22Rv1 (cell line): ENCODE data around the gene RNF144B.

ENCODE experiments used
- H3K27ac ChIP-seq: fragments of 450-650 bp; 2 replicates; pipeline ENCODE4 v1.5.1; 2017
- CTCF ChIP-seq: fragments of 450-650 bp; IDR thresholded peaks from 2 replicates; pipeline ENCODE4 v1.5.1; 2017; ENCODE audit warnings: mild to moderate bottlenecking
- ZFX ChIP-seq: fragments of 450-650 bp; IDR thresholded peaks from 2 replicates; pipeline ENCODE4 v1.6.1; 2017; ENCODE audit warnings: antibody characterized with exemption, borderline replicate concordance

The RNF144B gene

DNA sequence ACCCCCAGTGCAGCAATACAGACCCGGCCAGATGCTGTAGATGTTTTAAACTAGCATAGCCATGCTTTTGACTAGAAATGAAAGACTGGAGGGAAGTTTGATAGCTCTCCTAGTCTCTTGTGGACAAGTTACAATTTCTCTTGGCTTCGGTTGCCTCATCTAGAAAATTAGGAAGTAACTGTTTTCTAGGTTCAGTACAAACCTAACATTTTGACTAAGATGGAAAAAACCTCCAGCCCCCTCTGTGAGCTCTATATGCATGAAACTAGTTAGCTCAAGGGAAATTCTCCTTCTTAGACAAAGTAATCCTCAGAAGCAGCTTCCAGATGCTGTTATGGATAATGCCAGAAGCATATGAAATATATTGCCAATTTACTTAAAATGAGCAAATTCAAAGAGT is 86.6 kb downstream of the RNF144B start:
- no peak for TF ChIP-seq ZFX
- no peak for TF ChIP-seq CTCF
- H3K27ac ChIP-seq = 0 out of 2 replicates have a peak overlapping the region, but pooled peaks have one; percentile 1

DNA sequence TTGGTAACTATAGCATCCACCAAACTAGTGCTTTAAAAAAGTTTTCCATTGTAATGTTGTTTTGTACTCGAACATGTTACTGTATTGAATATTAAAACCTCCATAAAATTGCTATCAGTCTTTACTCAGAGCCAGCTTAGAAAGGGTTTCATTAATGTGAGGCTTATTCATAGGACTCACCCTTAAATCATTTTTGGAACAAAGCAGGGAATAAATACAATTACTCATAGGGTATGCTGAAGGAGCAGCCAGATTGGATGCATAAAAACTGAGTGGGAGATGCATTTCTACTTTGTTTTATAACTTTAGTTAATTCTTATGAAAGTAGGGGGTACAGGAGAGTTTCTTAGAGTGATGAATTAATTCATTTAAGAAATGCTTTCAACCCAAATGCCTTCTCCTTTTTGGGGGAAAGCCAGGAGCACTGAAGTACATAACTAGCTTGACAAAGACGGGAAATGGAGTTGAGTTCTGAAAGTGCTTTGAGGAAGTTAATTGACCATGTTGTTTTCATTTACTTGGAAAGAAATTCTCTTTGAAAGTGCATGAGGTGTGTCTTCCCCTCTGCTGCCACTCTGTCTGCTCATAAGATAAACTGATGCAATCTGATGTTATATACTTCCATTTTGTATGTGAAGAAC is 90.3 kb downstream of the RNF144B start:
- no peak for TF ChIP-seq ZFX
- TF ChIP-seq CTCF = no peak
- no peak overlapping the region for H3K27ac ChIP-seq

- no peak overlapping the region for H3K27ac ChIP-seq
- TF ChIP-seq CTCF (no peak), ZFX (no peak)
Observed at GRCh38 chr6:18478610-18479009, 91.5 kb downstream of the RNF144B start.

- TF ChIP-seq CTCF (no peak), ZFX (no peak)
- no peak overlapping the region for H3K27ac ChIP-seq
Observed at GRCh38 chr6:18481870-18482269, 94.7 kb downstream of the RNF144B start.

DNA sequence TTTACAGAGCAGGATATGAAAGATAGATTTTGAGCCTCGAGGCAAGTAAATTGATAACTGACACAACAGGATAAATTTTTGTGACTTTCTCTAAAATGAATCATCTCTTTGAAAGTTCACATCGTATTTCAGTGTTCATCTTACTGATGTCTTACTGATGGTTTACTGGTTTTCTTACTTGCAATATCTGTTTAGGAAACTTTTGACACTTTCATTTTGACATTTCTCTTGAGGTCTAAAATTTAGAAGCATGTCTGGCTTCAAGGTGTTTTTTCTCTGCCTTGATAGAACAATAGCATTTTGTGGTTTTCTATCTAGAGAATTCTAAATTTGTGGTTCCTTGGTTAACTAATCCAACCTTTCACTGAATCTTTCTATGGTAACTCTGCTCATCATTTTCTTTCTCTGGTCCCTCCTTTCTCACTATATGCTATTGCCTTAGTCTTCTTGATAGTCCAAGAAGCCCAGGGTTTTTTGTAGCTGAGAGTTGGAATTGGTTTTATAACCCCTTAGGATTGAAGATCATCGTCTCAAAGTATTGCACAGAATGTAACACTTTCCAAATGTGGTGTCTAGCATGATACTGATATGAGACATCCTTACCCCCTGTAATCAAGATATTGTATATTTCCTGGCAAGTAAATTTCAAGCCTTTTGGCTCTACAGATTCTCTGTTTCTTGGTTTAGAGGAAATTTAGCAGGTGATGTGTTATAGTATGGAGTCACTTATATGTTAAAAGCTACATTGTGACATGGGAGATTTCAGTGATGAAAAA is 98.7 kb downstream of the RNF144B start:
- H3K27ac ChIP-seq = no peak overlapping the region
- TF ChIP-seq ZFX = no peak
- no peak for TF ChIP-seq CTCF

DNA sequence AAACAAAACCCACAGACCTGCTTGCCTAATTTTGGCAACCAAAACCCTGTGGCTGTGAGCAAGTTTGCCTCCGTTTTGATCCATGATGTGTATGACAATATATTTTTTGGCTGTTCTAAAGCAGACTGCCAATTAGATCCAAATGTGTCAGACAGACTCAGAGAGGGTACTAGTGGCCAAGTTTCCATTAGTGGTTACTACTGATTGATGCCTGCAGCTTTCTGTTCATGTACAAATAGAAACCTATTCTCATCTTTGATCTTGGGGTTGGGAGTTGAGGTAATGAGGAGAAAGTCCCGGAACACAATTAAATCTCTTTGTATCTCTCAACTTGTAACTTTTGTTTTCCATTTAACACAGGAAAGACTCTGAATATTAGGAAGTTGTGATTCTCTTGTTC is 100.9 kb downstream of the RNF144B start:
- no peak overlapping the region for H3K27ac ChIP-seq
- TF ChIP-seq ZFX (no peak), CTCF (no peak)
